ENCODE measurements around the gene VWA3A. TPM values are rescaled to one million over a fixed set of nuclear protein-coding genes. Genes with fewer than 3 reads are reported as not detected.
"Not testable (repeated sequence)": the region's sequence is repeated elsewhere in the genome, so short reads cannot be mapped to it uniquely, and the experiment has no call there.

The VWA3A gene
- total and polyA plus RNA-seq, 2 experiments from 2014 or later = 0.45 TPM; not detected in 1

GRCh38 chr16:22111629-22112028 is 19.3 kb downstream of the VWA3A start:
- H4K20me1 ChIP-seq (replicated peaks; ENCODE audit: insufficient read depth); H3K79me2 ChIP-seq (replicated peaks; ENCODE audit: insufficient read depth); H3K9me3 Mint-ChIP-seq; H3K27me3 Mint-ChIP-seq (ENCODE audit: insufficient read depth, low read depth, poor library complexity); H3K4me3 ChIP-seq; H3K4me2 ChIP-seq; H3K9me2 ChIP-seq (ENCODE audit: insufficient read depth); H3K36me3 ChIP-seq (ENCODE audit: insufficient read depth); H3K27me3 ChIP-seq (ENCODE audit: insufficient read depth); H3K27ac Mint-ChIP-seq; ATAC-seq; H2AFZ ChIP-seq; H3F3A ChIP-seq (replicated peaks; ENCODE audit: low read depth); H3K36me3 Mint-ChIP-seq (ENCODE audit: low read depth); DNase-seq (ENCODE audit: low spot score); H3K4me1 ChIP-seq (ENCODE audit: insufficient read depth); H3K4me1 Mint-ChIP-seq; H3K4me3 Mint-ChIP-seq; H3K27ac ChIP-seq (ENCODE audit: low read depth): not testable (repeated sequence)

- Histone ChIP-seq H3K79me2 (replicated peaks; ENCODE audit: insufficient read depth) (no peaks in the 10 kb centered on the region), H2AFZ (no peak overlapping the region), H3F3A (replicated peaks; ENCODE audit: low read depth) (no peaks in the 10 kb centered on the region), H3K36me3 (ENCODE audit: insufficient read depth) (no peaks in the 10 kb centered on the region), H3K9me2 (ENCODE audit: insufficient read depth) (no peaks in the 10 kb centered on the region), H3K4me2 (no peak overlapping the region), H3K27me3 (ENCODE audit: insufficient read depth) (no peaks in the 10 kb centered on the region), H3K27ac (ENCODE audit: low read depth) (no peak overlapping the region), H4K20me1 (replicated peaks; ENCODE audit: insufficient read depth) (no peaks in the 10 kb centered on the region), H3K4me1 (ENCODE audit: insufficient read depth) (no peaks in the 10 kb centered on the region), H3K4me3 (no peak overlapping the region)
- no peak for ATAC-seq
- TF ChIP-seq CTCF (conservative IDR thresholded peaks at IDR 0.05; ENCODE audit: low read depth in 2 of 2) = no peak
- TF ChIP-seq EZH2 (IDR thresholded peaks at IDR 0.05; ENCODE audit: low read depth, unreplicated experiment) = no peak
- no peak for TF ChIP-seq REST (IDR thresholded peaks at IDR 0.05; ENCODE audit: unreplicated experiment)
- TF ChIP-seq ZNF462 (CRISPR knock-in tag; IDR thresholded peaks at IDR 0.05) = no peak
- no peak for TF ChIP-seq POLR2AphosphoS5 (IDR thresholded peaks at IDR 0.05; ENCODE audit: low read depth)
- no peak for TF ChIP-seq JUNB (IDR thresholded peaks at IDR 0.05; ENCODE audit: unreplicated experiment)
- TF ChIP-seq STAT1 (IDR thresholded peaks at IDR 0.05; ENCODE audit: unreplicated experiment) = no peak
- no peak for TF ChIP-seq CREB1 (CRISPR knock-in tag; IDR thresholded peaks at IDR 0.05; ENCODE audit: low read depth)
- TF ChIP-seq ZNF114 (CRISPR knock-in tag; IDR thresholded peaks at IDR 0.05) = no peak
- H3K27ac Mint-ChIP-seq = no peak overlapping the region
- H3K27me3 Mint-ChIP-seq (ENCODE audit: insufficient read depth, low read depth, poor library complexity) = peaks cover 3% of the 10 kb centered on the region
- no peaks in the 10 kb centered on the region; the same call in 2 of the 3 replicates for H3K36me3 Mint-ChIP-seq (ENCODE audit: low read depth)
- no peaks in the 10 kb centered on the region for H3K9me3 Mint-ChIP-seq
- H3K4me3 Mint-ChIP-seq = no peak overlapping the region
- no peaks in the 10 kb centered on the region for H3K4me1 Mint-ChIP-seq
- DNase-seq (ENCODE audit: low spot score) = no peak
These were observed 23.9 kb downstream of the VWA3A start for GRCh38 chr16:22116095-22116700.
